Esophagus squamous epithelium (tissue), 5 donors: ENCODE results near the gene ADCY5. TPM values are rescaled to one million over a fixed set of nuclear protein-coding genes. Genes with fewer than 3 reads are reported as not detected.

Source experiments
- DNase-seq: peaks from one replicate; lab custom pipeline; 2025; lab: John Stamatoyannopoulos, UW
- H3K27ac ChIP-seq, 4 donors: fragments of 200-600 bp; sonication (generic); one replicate each; pipeline ENCODE4 v1.5.1; 2016 to 2019; ENCODE audit warnings: mild to moderate bottlenecking in 1 of 4
- H3K27me3 ChIP-seq, 4 donors: fragments of 200-600 bp; sonication (generic); 1 replicate in 3 of 4; 2 replicates in 1 of 4; pipeline versions ENCODE4 v1.5.1 to v1.6.0; 2017 to 2021; ENCODE audit warnings: antibody characterized with exemption in 1 of 4
- H3K36me3 ChIP-seq, 3 donors: fragments of 200-600 bp; sonication (generic); one replicate each; pipeline ENCODE4 v1.5.1; 2016 to 2019
- H3K4me1 ChIP-seq, 3 donors: fragments of 200-600 bp; sonication (generic); one replicate each; pipeline ENCODE4 v1.5.1; 2017 to 2019
- H3K4me3 ChIP-seq, 4 donors: fragments of 200-600 bp; sonication (generic); 1 replicate in 3 of 4; 2 replicates in 1 of 4; pipeline ENCODE4 v1.5.1; 2016 to 2019; ENCODE audit warnings: mild to moderate bottlenecking in 2 of 4, moderate library complexity in 1 of 4
- H3K9me3 ChIP-seq, 3 donors: fragments of 200-600 bp; sonication (generic); one replicate each; pipeline ENCODE4 v1.5.1; 2016 to 2019
- POLR2A ChIP-seq, 4 donors: fragments of 450-650 bp; IDR thresholded peaks; one replicate each; pipeline ENCODE4 v1.6.1; 2017; ENCODE audit warnings: antibody characterized with exemption in 4 of 4, mild to moderate bottlenecking in 4 of 4, moderate library complexity in 3 of 4
- WGBS, 2 donors: methylation state at CpG; one replicate each; pipeline ENCODE4 v1.1.5; 2018; 5-methylcytosine and 5-hydroxymethylcytosine counted together
- intact Hi-C: fragments of 100-400 bp; cut with DNase I; formaldehyde crosslinking; loops from one replicate; pipeline ENCODE4 v1.15.0; 2022
- total RNA-seq, 4 donors: library from RNA; depleted of rRNA; stranded (reverse); fragments of >200 nt; gene quantifications; one replicate each; pipeline ENCODE4 v1.1.0, GENCODE V29; 2016
- TF ChIP-seq, protein P1 (sequence below), 6 experiments: fragments of 450-650 bp in 4 of 6; fragments of 200-600 bp in 2 of 6; sonication (generic) in 2 of 6; IDR thresholded peaks; one replicate each; pipeline ENCODE4 v1.5.1; 2016 to 2019; ENCODE audit warnings: antibody characterized with exemption in 6 of 6, mild to moderate bottlenecking in 4 of 6, moderate library complexity in 4 of 6
- donor health status: DM: yes; HTN: yes; CAD: no.

The ADCY5 gene
- total RNA-seq, 4 donors from 2014 or later: 0.72 to 17.4 (median 5.3) TPM

DNA sequence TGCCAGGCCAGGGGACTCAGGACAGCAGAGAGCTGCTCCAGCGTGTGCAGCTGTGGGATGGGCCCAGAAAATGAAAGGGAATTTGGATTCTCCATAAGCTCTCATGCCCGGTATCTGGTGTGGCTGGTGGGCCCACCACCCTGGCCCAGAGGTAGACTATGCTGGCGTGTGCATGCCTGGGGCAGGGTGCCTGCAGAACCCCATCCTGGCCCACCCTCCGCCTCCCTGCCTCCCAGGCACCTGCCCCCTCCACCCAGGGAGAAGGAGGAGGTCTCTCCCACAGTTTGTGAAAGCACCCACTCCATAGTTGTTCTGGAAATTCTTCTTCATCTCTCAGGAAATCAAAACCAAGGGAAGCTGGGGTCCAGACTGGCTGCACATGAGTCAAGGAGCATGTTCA is 112.9 kb downstream of the ADCY5 start:
- DNase-seq: no peak
- Histone ChIP-seq H3K27me3 (no peaks in the 10 kb centered on the region), H3K4me3 (no peak overlapping the region), H3K36me3 (no peaks in the 10 kb centered on the region), H3K27ac (peak overlapping the region in 2 of 4 donors; percentile 32 to 57), H3K4me1 (peaks cover 0 to 33% (median 0%) of the 10 kb centered on the region in 3 donors), H3K9me3 (no peaks in the 10 kb centered on the region)
- WGBS, 2 donors: 70 to 74% methylated on average over 3 of the region's 4 CpGs
- no peak for TF ChIP-seq POLR2A (IDR thresholded peaks at IDR 0.05)
- TF ChIP-seq, protein P1, sequence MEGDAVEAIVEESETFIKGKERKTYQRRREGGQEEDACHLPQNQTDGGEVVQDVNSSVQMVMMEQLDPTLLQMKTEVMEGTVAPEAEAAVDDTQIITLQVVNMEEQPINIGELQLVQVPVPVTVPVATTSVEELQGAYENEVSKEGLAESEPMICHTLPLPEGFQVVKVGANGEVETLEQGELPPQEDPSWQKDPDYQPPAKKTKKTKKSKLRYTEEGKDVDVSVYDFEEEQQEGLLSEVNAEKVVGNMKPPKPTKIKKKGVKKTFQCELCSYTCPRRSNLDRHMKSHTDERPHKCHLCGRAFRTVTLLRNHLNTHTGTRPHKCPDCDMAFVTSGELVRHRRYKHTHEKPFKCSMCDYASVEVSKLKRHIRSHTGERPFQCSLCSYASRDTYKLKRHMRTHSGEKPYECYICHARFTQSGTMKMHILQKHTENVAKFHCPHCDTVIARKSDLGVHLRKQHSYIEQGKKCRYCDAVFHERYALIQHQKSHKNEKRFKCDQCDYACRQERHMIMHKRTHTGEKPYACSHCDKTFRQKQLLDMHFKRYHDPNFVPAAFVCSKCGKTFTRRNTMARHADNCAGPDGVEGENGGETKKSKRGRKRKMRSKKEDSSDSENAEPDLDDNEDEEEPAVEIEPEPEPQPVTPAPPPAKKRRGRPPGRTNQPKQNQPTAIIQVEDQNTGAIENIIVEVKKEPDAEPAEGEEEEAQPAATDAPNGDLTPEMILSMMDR (IDR thresholded peaks at IDR 0.05): no peak
- intact Hi-C loops: no loop called here

DNA sequence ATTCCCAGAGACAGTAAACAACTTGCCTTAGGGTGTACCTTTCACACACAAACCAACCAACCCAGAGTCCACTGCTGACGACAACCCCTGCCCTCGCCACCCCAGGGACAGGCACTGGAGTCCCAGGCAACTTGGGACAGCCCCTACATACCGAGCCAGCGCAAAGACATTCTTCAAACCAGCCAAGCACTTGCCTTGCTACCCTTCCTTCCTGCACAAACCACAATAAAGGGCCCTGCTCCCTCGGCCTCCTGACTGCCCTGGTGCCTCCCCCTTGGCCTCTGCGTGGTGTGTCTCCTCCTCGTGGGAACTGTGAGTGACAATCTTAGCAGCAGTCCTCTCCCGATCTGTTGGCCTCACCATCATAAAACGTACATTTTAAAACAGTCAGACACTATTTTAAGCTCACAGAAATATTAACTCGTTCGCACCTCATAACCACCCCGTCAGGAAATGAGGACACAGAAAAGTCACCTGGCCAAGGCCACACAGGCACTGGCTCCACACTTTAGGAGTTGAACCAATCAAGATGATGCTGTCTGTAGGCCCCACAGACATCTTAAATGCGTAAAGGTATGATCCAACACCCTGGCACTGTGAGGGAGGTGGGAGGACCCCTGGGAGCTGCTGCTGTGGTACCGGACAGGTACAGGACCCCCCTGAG is 113.8 kb downstream of the ADCY5 start:
- Histone ChIP-seq H3K4me3 (no peak overlapping the region), H3K4me1 (peaks cover 0 to 42% (median 4%) of the 10 kb centered on the region in 3 donors), H3K27ac (peak overlapping the region in 3 of 4 donors; percentile 32 to 73 (median 57)), H3K36me3 (no peaks in the 10 kb centered on the region), H3K9me3 (no peaks in the 10 kb centered on the region), H3K27me3 (no peaks in the 10 kb centered on the region)
- DNase-seq: no peak
- intact Hi-C loops: no loop called here
- TF ChIP-seq, protein P1 (IDR thresholded peaks at IDR 0.05): no peak
- TF ChIP-seq POLR2A (IDR thresholded peaks at IDR 0.05): no peak
- WGBS, 2 donors: 63 to 69% methylated on average over 13 to 14 of the region's 14 CpGs

DNA sequence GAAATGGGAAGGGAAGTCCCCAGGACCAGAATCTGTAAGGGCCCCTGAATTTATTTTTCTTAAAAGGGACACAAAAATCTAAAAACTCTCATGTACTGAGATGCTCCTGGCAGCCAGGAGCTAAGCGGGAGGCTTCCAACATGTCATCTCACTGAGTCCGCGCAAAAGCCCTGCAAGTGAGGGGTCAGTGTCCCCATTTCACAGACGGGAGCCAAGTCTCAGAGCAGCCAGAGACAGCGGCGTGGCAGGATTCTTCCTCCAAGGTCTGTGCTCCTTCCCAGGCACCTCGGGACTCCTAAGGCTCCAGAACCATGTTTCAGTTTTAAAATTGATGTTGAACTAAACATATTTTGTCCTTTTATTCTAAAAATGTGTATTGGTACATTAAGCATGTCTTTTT is 114.8 kb downstream of the ADCY5 start:
- H3K4me3 ChIP-seq: no peak overlapping the region
- peak overlapping the region; percentile 1 to 80 (median 74) for H3K27ac ChIP-seq
- peaks cover 0 to 53% (median 10%) of the 10 kb centered on the region in 3 donors for H3K4me1 ChIP-seq
- no peaks in the 10 kb centered on the region for H3K36me3 ChIP-seq
- no peaks in the 10 kb centered on the region for H3K27me3 ChIP-seq
- DNase-seq: no peak
- intact Hi-C loops: no loop called here
- TF ChIP-seq, protein P1 (IDR thresholded peaks at IDR 0.05): no peak
- no peak for TF ChIP-seq POLR2A (IDR thresholded peaks at IDR 0.05)
- 83 to 88% methylated on average over 7 of the region's 7 CpGs for WGBS, 2 donors
- H3K9me3 ChIP-seq: no peaks in the 10 kb centered on the region

GRCh38 chr3:123333401-123333800 is 115.5 kb downstream of the ADCY5 start:
- no peak for TF ChIP-seq POLR2A (IDR thresholded peaks at IDR 0.05)
- TF ChIP-seq, protein P1 (IDR thresholded peaks at IDR 0.05): no peak
- no peak overlapping the region for H3K4me3 ChIP-seq
- peaks cover 0 to 50% (median 10%) of the 10 kb centered on the region in 3 donors for H3K4me1 ChIP-seq
- H3K36me3 ChIP-seq: no peaks in the 10 kb centered on the region
- intact Hi-C loops: no loop called here
- no peaks in the 10 kb centered on the region for H3K27me3 ChIP-seq
- WGBS, 2 donors: 73% methylated on average over 4 of the region's 10 CpGs; no CpG with 5 or more reads in 1 of the 2 donors
- DNase-seq: no peak
- H3K9me3 ChIP-seq: no peaks in the 10 kb centered on the region
- peak overlapping the region; percentile 1 to 80 (median 74) for H3K27ac ChIP-seq

- H3K9me3 ChIP-seq: no peaks in the 10 kb centered on the region
- no peaks in the 10 kb centered on the region for H3K36me3 ChIP-seq
- intact Hi-C loops: no loop called here
- TF ChIP-seq POLR2A (IDR thresholded peaks at IDR 0.05): no peak
- TF ChIP-seq, protein P1 (IDR thresholded peaks at IDR 0.05): no peak
- WGBS, 2 donors: 85 to 92% methylated on average over 2 to 4 of the region's 15 CpGs
- no peaks in the 10 kb centered on the region for H3K27me3 ChIP-seq
- no peak for DNase-seq
- H3K27ac ChIP-seq: peak overlapping the region; percentile 21 to 88 (median 74)
- no peak overlapping the region for H3K4me3 ChIP-seq
- H3K4me1 ChIP-seq: peaks cover 0 to 46% (median 10%) of the 10 kb centered on the region in 3 donors
Measured at GRCh38 chr3:123332124-123332641, 116.7 kb downstream of the ADCY5 start.
